B cell (primary cell): ENCODE measurements around the gene ITSN2. TPM values are rescaled to one million over a fixed set of nuclear protein-coding genes. Genes with fewer than 3 reads are reported as not detected.

ENCODE experiments used
- ATAC-seq: fragments of 200-7000 bp; cut with Tn5 transposase; one replicate; pipeline ENCODE4 v1.10.0; 2021; ENCODE audit warnings: low read depth, mild to moderate bottlenecking, moderate number of reproducible peaks, moderate library complexity
- CTCF ChIA-PET: fragments of 350-600 bp; sonication (Branson Sonifier 250); formaldehyde crosslinking; loops from one replicate; lab custom pipeline; 2021; ENCODE audit warnings: antibody characterized with exemption, inconsistent platforms; lab: Charles Lee
- POLR2A ChIA-PET: fragments of 350-600 bp; sonication (Branson Sonifier 250); formaldehyde crosslinking; loops from one replicate; lab custom pipeline; 2021; ENCODE audit warnings: antibody characterized with exemption; lab: Charles Lee
- DNase-seq: peaks from one replicate; pipeline ENCODE4 v3.0.0; 2013
- H2AFZ ChIP-seq: 2 replicates; pipeline ENCODE4 v1.6.1; 2012; ENCODE audit warnings: mild to moderate bottlenecking, low read depth, low read length; ENCODE audit not compliant: insufficient read depth, poor library complexity, severe bottlenecking
- H3K27ac ChIP-seq, 2 donors: 1 replicate in 1 of 2; 2 replicates in 1 of 2; pipeline ENCODE4 v1.5.1; 2012 to 2013; ENCODE audit warnings: low read length in 2 of 2, mild to moderate bottlenecking in 2 of 2, moderate library complexity in 1 of 2
- H3K27me3 ChIP-seq, 4 experiments: fragments of 200-600 bp in 1 of 4; sonication (generic) in 1 of 4; replicated peaks in 1 of 4; 1 replicate in 2 of 4; 2 replicates in 2 of 4; pipeline versions ENCODE4 v1.6.1 to v1.7.0; 2013 to 2016; ENCODE audit warnings: low read length in 3 of 4, mild to moderate bottlenecking in 2 of 4, mixed read lengths in 1 of 4, moderate library complexity in 1 of 4; ENCODE audit not compliant: insufficient read depth in 4 of 4, control insufficient read depth in 3 of 4; ENCODE audit errors: control extremely low read depth in 1 of 4
- H3K36me3 ChIP-seq, 2 experiments: replicated peaks in 1 of 2; 1 replicate in 1 of 2; 2 replicates in 1 of 2; pipeline versions ENCODE4 v1.6.1 to v1.7.1; 2013; ENCODE audit warnings: low read length in 1 of 2; ENCODE audit not compliant: insufficient read depth in 2 of 2, control insufficient read depth in 1 of 2; ENCODE audit errors: control extremely low read depth in 1 of 2, extremely low read depth in 1 of 2
- H3K4me1 ChIP-seq, 2 donors: fragments of 200-600 bp in 1 of 2; sonication (generic) in 1 of 2; 1 replicate in 1 of 2; 2 replicates in 1 of 2; pipeline versions ENCODE4 v1.5.1 to v1.6.1; 2013 to 2017; ENCODE audit warnings: low read length in 2 of 2; ENCODE audit not compliant: control insufficient read depth in 2 of 2, insufficient read depth in 2 of 2
- H3K4me2 ChIP-seq: replicated peaks from 2 replicates; pipeline ENCODE3; 2012; ENCODE audit warnings: mild to moderate bottlenecking, low read depth, low read length; ENCODE audit not compliant: poor library complexity, severe bottlenecking
- H3K4me3 ChIP-seq, 5 experiments: fragments of 200-600 bp in 1 of 5; sonication (generic) in 1 of 5; 1 replicate in 3 of 5; 2 replicates in 2 of 5; pipeline versions ENCODE4 v1.5.1 to v1.7.0; 2011 to 2016; ENCODE audit warnings: low read length in 4 of 5, mild to moderate bottlenecking in 4 of 5, low read depth in 2 of 5, control low read depth in 1 of 5, moderate library complexity in 1 of 5; ENCODE audit not compliant: insufficient read depth in 1 of 5; ENCODE audit errors: control extremely low read depth in 1 of 5, extremely low read depth in 1 of 5
- H3K79me2 ChIP-seq: fragments of 200-600 bp; sonication (generic); one replicate; pipeline ENCODE4 v1.6.0; 2016; ENCODE audit warnings: low read length; ENCODE audit not compliant: control insufficient read depth, insufficient read depth
- H3K9ac ChIP-seq: fragments of 200-600 bp; sonication (generic); 2 replicates; pipeline ENCODE4 v1.6.1; 2017; ENCODE audit warnings: mild to moderate bottlenecking, low read length, moderate library complexity
- H3K9me3 ChIP-seq, 3 donors: one replicate each; pipeline versions ENCODE4 v1.6.1 to v1.7.1; 2013; ENCODE audit warnings: low read length in 2 of 3; ENCODE audit not compliant: control insufficient read depth in 2 of 3, insufficient read depth in 1 of 3; ENCODE audit errors: control extremely low read depth in 1 of 3
- H4K20me1 ChIP-seq: 2 replicates; pipeline ENCODE4 v1.6.0; 2012; ENCODE audit warnings: mild to moderate bottlenecking, low read length; ENCODE audit not compliant: insufficient read depth, control insufficient read depth, poor library complexity, severe bottlenecking
- H3K27ac Mint-ChIP-seq: one replicate; pipeline ENCODE4 v1.8.0; 2021; ENCODE audit warnings: mixed read lengths
- H3K27me3 Mint-ChIP-seq: one replicate; pipeline ENCODE4 v1.8.0; 2021; ENCODE audit warnings: mixed read lengths
- H3K4me1 Mint-ChIP-seq: one replicate; pipeline ENCODE4 v1.8.0; 2021; ENCODE audit warnings: mixed read lengths
- H3K4me3 Mint-ChIP-seq: one replicate; pipeline ENCODE4 v1.8.0; 2021; ENCODE audit warnings: mixed read lengths
- H3K9me3 Mint-ChIP-seq: one replicate; pipeline ENCODE4 v1.8.0; 2022; ENCODE audit warnings: mixed read lengths; ENCODE audit not compliant: insufficient read depth
- CTCF ChIP-seq: fragments of 200-600 bp; IDR thresholded peaks from one replicate; pipeline ENCODE4 v1.8.0; 2022; ENCODE audit warnings: antibody characterized with exemption, mild to moderate bottlenecking
- EZH2 ChIP-seq: IDR thresholded peaks from 2 replicates; pipeline ENCODE4 v1.6.1; 2012; ENCODE audit warnings: borderline replicate concordance, low read depth, mild to moderate bottlenecking, moderate library complexity, low read length; ENCODE audit not compliant: insufficient read depth, poor library complexity, severe bottlenecking
- WGBS: methylation state at CpG from one replicate; pipeline ENCODE4 v1.1.5; 2013; ENCODE audit warnings: missing lambda C conversion rate; ENCODE audit not compliant: insufficient coverage; 5-methylcytosine and 5-hydroxymethylcytosine counted together
- intact Hi-C: fragments of 100-400 bp; cut with micrococcal nuclease; formaldehyde crosslinking; loops from one replicate; pipeline ENCODE4 v1.10.0; 2022
- polyA plus RNA-seq: library from polyadenylated mRNA; depleted of rRNA; stranded (reverse); fragments of >200 nt; gene quantifications from 2 replicates; pipeline ENCODE4 v1.2.3, GENCODE V29; 2012
- total RNA-seq, 2 donors: library from RNA; stranded (reverse); fragments of 120-200 nt in 1 of 2; gene quantifications; 1 replicate in 1 of 2; 2 replicates in 1 of 2; pipeline versions ENCODE4 v1.2.3 to v1.2.4, GENCODE V29; 2013 to 2022

ITSN2 gene
- total and polyA plus RNA-seq, 2 donors (not counting 1 experiment from before 2014, with no cell fraction given), result 107 to 200 TPM

- Histone ChIP-seq H3K4me3 (no peak overlapping the region), H3K27me3 (no peaks in the 10 kb centered on the region), H3K9me3 (no peaks in the 10 kb centered on the region), H3K4me1 (no peaks in the 10 kb centered on the region), H4K20me1 (no peaks in the 10 kb centered on the region), H2AFZ (no peak overlapping the region), H3K79me2 (no peaks in the 10 kb centered on the region), H3K36me3 (no peaks in the 10 kb centered on the region), H3K9ac (no peak overlapping the region), H3K27ac (no peak overlapping the region), H3K4me2 (no peak overlapping the region)
- no peak overlapping the region for H3K27ac Mint-ChIP-seq
- no peak for ATAC-seq
- ChIA-PET POLR2A (no interaction called here), CTCF (no interaction called here)
- TF ChIP-seq CTCF, result no peak
- no peak for TF ChIP-seq EZH2
- no peak overlapping the region for H3K4me3 Mint-ChIP-seq
- no peak for DNase-seq
- intact Hi-C loops, result no loop called here
- WGBS, result 93% methylated on average over 10 of the region's 10 CpGs
- H3K27me3 Mint-ChIP-seq, result no peaks in the 10 kb centered on the region
- H3K4me1 Mint-ChIP-seq, result no peaks in the 10 kb centered on the region
- peaks cover 5% of the 10 kb centered on the region for H3K9me3 Mint-ChIP-seq
These were observed 170.8 kb downstream of the ITSN2 start for GRCh38 chr2:24189551-24189950.

GRCh38 chr2:24183366-24184069 lies 176.8 kb downstream of the ITSN2 start:
- Mint-ChIP-seq H3K27ac (no peak overlapping the region), H3K4me3 (no peak overlapping the region), H3K9me3 (no peaks in the 10 kb centered on the region), H3K27me3 (no peaks in the 10 kb centered on the region), H3K4me1 (no peaks in the 10 kb centered on the region)
- H3K79me2 ChIP-seq, result no peaks in the 10 kb centered on the region
- POLR2A ChIA-PET, result no interaction called here
- 90% methylated on average over 2 of the region's 6 CpGs for WGBS
- H3K4me3 ChIP-seq, result no peak overlapping the region
- TF ChIP-seq CTCF (no peak), EZH2 (no peak)
- no peaks in the 10 kb centered on the region for H3K36me3 ChIP-seq
- intact Hi-C loops, result no loop called here
- no peaks in the 10 kb centered on the region for H3K9me3 ChIP-seq
- no peaks in the 10 kb centered on the region for H3K27me3 ChIP-seq
- no peak overlapping the region for H3K27ac ChIP-seq
- H3K9ac ChIP-seq, result no peak overlapping the region
- no peak for DNase-seq
- H2AFZ ChIP-seq, result no peak overlapping the region
- H4K20me1 ChIP-seq, result no peaks in the 10 kb centered on the region
- no peak for ATAC-seq
- no peak overlapping the region for H3K4me2 ChIP-seq
- CTCF ChIA-PET, result interaction anchor here (0.7 kb wide), 1 partner anchor 120 kb away, joined by 3 read pairs; no protein-coding TSS in a partner anchor
- H3K4me1 ChIP-seq, result no peaks in the 10 kb centered on the region
